HG03196 (cell line): ENCODE measurements around the gene NOP10.
"Not testable (repeated sequence)": the region's sequence is repeated elsewhere in the genome, so short reads cannot be mapped to it uniquely, and the experiment has no call there.

Source experiments
- ATAC-seq: cut with Tn5 transposase; IDR thresholded peaks from one replicate; pipeline ENCODE4 v1.9.1; 2021; ENCODE audit not compliant: unreplicated experiment

The NOP10 gene

DNA sequence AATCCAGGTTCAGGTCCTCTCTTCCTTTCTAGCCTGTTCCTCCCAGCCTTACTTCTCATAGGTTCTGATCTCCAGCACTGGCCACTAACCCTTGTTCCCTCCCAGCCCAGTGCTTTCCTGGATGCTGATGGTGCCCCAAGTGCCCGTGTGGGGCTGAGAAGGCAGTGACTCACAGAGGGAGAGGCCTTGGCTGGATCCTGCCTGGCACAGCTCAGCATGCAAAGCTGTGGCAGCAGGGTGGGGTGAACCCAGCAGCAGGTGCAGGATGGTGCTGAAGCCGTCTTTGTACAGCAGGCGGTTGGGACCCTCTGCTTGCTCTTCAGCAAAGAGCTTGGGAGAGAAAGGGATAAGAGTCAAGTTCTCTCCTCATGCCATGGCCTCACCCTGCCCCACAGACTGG is 16.5 kb upstream of the NOP10 start:
- no peak for ATAC-seq

DNA sequence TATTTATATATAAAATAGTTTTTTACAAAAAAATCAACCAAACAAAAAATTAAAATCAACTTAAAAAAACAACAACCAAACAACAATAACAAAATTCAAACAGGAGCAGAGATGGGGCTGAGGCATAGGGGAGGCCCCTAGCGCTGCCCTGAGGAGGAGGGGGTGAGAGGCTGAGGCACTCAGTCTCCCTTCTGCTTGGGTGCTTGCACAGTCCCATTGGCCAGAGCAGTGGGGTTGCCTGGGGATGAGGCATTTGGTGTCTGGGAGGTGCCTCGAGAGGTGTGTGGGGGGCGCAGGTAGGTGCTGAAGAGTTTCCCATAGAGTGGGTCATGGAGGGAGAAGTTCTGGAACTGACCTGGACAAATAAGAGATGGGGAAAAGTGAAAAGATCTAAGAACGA is 16.0 kb upstream of the NOP10 start:
- no peak for ATAC-seq

GRCh38 chr15:34358367-34358766 is 15.4 kb upstream of the NOP10 start:
- ATAC-seq, result no peak

DNA sequence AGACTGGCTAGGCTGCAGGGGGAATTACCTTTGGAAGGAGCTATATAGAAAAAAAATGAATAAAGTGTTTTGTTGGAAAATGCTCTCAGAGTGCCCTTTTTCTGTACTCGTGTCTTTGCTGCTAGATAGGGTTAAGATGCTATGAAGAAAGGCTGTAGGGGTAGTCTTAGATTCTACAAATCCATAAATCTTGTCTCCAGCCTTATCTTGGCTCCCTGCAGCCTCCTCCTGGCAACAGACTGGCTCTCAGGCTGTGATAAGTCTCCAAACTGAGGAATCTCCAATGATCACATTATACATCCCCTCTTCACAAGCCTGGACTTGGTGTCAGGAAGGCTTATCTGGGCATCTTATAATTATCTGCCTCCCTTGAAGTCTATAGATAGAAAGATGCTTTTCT is 14.7 kb upstream of the NOP10 start:
- no peak for ATAC-seq

DNA sequence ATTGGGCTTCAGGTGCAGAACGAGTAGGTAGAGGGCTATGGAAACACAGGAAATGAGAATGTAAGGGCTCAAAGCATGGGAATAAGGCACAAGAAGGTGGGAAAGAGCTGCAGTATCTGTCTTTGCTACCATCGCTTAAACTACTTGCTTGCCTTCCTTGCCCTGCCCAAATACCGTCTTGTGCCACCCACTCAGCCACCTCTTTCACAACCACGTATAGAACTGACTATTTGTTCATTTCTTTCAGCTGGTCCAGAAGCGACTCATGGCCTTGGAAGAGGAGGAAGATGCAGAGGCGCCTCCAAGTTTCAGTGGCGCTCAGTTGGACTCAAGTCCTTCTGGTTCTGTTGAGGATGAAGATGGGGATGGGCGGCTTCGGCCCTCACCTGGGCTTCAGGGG is 12.3 kb upstream of the NOP10 start:
- ATAC-seq, result no peak

- ATAC-seq, result no peak
Measured at GRCh38 chr15:34354286-34354685, 11.3 kb upstream of the NOP10 start.

DNA sequence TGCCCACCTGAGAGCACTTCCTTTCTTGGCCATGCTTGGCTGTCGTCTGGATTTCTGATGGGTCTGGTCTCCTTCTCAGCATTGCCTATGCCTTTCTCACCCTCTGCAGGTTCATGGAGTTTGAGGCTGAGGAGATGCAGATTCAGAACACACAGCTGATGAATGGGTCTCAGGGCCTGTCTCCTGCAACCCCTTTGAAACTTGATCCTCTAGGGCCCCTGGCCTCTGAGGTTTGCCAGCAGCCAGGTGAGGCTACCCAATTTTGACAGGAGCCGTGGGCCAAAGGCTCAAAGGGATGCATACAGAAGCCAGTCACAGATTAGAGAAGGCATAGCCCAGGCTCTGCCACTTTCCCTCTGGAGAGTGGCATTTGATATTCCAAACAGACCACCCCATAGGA is 10.7 kb upstream of the NOP10 start:
- ATAC-seq, result no peak

DNA sequence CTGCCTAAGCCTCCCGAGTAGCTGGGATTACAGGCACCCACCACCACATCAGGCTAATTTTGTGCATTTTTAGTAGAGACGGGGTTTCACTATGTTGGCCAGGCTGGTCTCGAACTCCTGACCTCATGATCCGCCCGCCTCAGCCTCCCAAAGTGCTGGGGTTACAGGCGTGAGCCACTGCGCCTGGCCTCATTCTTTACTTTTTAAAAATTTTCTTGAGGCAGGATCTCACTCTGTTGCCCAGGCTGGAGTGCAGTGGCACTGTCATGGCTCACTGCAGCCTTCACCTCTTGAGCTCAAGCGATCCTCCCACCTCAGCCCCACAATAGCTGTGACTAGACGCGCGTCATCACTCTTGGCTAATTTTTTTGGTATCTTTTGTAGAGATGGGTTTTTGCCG is 10.1 kb upstream of the NOP10 start:
- not testable (repeated sequence) for ATAC-seq

GRCh38 chr15:34349769-34350168 is 6.8 kb upstream of the NOP10 start:
- no peak for ATAC-seq

DNA sequence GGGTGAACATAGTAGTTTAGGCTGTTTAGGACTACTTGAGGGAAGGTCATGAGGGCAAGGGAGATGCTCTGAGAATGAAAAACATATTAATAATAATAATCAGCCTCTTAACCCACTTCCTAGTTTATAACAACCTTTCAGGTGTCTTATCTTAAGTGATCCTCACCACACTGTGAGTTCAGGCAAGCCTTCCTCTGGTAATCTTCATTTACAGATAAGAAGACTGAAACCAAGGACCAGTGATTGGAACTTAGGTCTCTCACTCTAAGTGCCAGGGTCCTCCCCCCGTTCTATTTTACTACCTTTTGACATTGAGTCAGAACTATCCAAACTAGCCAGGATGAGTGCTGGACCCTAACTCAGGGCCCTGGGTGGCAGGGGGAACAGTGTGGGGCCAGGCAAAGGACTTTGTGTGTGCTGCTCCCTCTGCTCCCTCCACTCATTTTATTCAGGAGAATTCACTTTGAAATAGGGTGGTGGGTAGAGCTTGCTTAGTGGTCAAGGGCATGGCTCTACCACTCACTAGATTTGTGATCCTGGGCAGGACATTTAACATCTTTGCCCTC is 5.9 kb upstream of the NOP10 start:
- ATAC-seq, result no peak

- ATAC-seq, result no peak
Measured at GRCh38 chr15:34347951-34348638, 5.2 kb upstream of the NOP10 start.

DNA sequence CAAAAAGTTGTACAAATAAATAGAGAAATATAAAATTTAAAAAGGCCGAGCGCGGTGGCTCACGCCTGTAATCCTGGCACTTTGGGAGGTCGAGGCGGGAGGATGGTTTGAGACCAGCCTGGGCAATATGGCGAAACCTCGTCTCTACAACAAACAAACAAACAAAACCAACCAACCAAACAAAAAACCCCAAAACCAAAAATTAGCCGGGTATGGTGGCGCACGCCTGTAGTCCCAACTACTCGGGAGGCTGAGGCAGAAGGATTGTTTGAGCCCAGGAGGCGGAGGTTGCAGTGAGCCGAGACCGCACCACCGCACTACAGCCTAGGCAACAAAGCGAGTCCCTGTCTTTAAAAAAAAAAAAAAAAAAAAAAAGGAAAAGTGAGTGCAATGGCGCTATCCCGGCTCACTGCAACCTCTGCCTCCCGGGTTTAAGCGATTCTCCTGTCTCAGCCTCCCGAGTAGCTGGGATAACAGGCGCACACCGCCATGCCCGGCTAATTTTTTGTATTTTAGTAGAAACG is 661 bp downstream of the NOP10 start:
- not testable (repeated sequence) for ATAC-seq

DNA sequence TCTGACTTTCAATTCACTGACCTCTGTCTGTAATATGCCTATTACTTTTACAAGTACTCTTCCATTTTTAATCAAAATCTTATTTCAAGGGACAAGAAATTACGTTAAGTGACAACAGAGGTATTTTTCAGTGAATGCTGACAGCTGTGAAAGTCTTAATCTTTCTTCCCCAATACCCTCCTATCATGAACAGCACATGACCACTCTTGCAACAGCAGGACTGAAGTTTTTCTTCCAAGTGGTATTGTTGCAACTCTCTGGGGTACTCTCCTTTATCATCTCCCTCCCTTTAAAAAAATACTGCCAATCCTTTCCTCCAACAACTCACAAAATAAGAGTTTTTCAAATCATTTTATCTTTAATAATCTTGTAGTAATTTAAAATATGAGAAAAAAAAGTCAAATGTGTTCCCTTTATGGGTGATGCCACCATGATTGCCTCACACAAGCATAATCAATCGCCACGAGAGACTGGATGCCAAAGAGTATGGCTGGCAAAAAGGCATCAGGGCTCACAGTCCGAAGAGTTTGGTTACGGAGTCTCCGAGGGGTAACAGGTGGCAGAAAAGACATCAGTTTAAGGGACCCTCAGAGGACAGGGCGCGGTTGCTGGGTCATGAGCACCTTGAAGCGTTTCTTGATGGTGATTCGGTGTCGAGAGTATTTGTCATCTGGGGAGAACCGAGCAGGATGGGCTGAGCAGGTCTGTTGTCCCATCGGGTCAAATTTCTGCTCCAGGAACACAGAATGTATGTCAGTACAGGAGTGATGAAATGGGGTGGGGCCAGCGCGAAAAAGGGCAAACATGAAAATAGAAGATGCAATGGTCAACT is 1.3 kb downstream of the NOP10 start:
- ATAC-seq, result no peak

- no peak for ATAC-seq
Measured at GRCh38 chr15:34339946-34340345, 3.0 kb downstream of the NOP10 start.

DNA sequence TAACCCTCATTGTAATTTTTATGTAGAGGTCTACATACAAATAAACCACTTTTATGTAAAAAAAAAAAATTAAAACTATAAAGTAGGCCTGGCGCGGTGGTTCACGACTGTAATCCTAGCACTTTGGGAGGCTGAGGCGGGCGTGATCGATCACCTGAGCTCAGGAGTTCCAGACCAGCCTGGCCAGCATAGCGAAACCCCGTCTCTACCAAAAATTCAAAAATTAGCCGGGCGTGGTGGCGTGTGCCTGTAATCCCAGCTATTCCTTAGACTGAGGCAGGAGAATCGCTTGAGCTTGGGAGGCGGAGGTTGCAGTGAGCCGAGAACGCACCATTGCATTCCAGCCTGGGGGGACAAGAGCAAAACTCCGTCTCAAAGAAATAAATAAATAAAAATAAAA is 4.6 kb downstream of the NOP10 start:
- no peak for ATAC-seq

- ATAC-seq, result peak; percentile 63
Measured at GRCh38 chr15:34337557-34338306, 5.2 kb downstream of the NOP10 start, which contains the start of gene SLC12A6. Gene SLC12A6, minus strand, starts transcription at chr15:34337781. Its CDS starts 1,101 bp downstream, at chr15:34336680.

DNA sequence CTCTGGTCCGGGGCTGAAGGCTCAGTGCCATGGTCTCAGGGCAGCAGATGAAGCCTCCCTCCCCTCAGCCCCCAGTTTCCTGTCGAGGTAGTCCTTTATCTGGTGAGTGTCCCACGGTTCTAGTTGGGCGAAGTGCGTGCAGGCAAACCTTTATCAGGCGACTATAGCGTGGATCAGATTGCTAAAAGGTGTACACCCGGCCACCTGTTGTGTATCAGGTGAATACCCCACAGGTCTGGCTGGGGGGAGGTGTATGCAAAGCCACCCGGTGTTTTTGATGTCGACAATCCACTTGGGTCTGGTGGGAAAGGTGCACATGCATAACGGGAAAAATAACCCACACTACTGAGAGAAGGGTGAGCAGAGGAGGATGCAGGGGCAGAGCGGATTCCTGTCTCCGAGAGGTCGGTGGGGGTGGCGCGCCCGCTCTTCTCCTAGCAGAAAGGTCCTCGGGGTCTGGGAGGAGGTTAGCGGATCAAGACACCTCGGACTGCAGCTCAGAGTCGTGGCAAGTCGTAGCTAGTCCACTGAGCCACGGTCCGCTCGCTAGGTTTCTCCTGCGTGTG is 5.9 kb downstream of the NOP10 start:
- peak; percentile 5 for ATAC-seq

DNA sequence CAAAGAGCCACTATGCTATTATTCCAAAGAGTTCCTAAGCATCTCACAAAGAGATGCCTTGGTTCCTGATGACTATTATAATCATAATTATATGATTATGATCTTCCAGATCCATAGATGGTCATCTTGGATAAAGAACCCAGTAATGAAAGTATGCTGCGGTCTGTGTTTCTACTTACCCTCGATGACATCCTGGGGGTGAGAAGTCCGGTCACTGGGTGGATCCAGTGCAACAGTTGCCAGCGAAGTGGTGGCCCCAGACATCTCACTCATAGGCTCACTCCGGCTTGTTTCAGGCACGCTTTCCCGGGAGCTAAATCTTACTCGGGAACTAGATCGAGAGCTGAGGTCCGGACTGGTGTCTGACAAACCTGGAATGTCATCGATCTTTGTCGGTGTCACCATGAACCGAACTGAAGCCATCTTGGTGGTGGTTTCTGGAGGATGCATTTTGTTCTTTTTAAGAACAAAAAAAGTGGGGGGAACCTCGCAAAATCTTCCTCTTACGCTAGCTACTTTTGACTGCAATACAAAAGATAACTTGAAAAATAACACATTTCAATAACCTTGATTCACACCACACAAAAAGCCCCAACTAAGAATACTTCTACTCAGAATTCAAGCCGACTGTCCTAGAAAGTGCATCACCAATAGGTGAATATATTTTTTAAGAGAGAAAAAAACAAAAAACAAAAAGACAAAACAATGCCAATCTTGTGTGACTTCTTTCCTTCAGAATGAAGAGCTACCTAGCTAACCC is 6.5 kb downstream of the NOP10 start:
- no peak for ATAC-seq

- ATAC-seq, result no peak
Measured at GRCh38 chr15:34335176-34336032, 7.5 kb downstream of the NOP10 start.
